Posterior cingulate gyrus (tissue), 11 donors: ENCODE results near the gene NAV2.

Experiments
- DNase-seq, 10 donors: peaks; one replicate each; pipeline versions ENCODE4 v3.0.0 to v3.0.0-alpha.2; 2020 to 2021; ENCODE audit warnings: mixed read lengths in 3 of 10
- intact Hi-C: fragments of 100-400 bp; cut with DNase I; formaldehyde crosslinking; loops from one replicate; pipeline ENCODE4 v1.15.1; 2023

Gene NAV2

DNA sequence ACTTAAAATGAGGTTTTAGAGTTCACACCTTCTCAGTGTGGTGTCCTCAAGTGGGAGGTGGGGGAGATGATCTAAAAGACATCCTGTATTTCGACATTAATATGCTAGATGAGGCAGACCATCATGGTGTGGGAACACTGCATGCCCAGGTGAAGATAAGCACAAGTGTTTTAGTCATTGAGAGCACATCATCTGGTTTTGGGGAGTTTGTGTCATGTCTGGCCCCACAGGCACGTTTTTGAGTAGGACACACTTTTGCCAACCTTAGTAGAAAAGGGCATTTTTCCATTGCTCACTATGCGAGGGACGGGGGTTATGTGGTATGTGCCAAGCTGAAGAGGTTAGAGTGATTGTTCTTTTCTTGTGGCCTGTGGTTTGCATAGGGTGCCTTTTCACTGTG, 258.3 kb downstream of the NAV2 start:
- intact Hi-C loops = no loop called here
- no peak for DNase-seq

DNA sequence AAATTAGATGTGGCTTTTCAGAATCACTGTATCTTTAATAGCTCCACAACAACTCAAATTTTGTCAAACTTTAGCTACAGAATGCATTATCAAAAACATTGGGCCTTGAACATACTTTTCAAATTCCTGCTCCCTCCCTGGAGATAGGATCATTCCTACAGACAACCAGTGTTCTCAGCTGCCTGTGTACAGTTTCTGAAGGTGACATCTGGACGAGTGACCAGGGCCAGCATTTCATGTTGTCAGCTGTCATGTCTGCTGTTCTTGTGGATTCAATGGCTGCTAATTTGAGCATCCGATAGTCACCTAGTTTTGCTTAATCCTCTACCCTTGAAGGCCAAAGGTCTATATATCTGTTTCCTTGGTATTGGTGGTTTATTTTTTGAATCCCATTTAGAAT, 259.5 kb downstream of the NAV2 start:
- intact Hi-C loops = no loop called here
- no peak for DNase-seq

DNA sequence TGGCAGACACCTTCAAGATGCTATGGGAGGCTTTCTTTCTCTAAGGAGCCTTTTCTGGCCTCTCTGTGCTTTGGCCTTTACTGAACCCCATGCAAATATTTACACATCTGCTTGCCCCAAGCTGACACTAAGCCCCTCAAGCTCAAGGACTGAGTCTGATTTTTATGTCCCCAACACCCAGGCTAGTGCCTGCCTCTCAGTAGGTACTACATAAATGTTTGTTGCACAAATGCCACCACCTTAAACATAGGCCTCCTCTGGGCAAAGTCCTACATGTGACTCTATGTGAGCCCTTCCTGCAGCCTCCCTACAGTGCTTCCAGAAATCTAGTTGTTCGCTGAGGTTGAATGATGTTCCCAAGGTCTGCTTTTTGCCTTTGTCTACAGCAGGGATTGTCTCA, 260.0 kb downstream of the NAV2 start:
- intact Hi-C loops = no loop called here
- DNase-seq = no peak

DNA sequence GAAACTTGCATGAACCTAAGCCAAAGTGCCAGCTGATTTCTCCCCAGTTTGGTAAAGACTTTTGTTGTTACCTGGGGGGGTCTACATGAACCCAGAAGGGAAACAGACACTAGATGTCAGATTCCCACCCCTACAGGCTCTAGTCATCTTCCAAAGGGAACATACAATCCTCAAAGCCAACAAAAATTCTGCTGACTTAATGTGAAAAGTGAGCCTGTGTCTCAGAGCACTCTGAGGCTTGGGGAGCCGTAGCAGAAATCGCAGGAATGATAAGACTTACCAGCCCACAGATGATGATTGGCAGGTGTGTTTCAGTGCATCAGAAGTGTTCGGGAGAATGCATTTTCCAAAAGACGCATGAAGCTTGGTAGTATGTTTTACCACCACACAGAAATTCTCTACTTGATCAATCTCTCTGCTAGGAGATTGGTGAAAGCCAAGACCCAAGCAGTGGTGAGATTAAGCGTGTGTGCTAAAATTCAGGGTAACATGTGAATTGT, 260.5 kb downstream of the NAV2 start:
- intact Hi-C loops = no loop called here
- no peak for DNase-seq

DNA sequence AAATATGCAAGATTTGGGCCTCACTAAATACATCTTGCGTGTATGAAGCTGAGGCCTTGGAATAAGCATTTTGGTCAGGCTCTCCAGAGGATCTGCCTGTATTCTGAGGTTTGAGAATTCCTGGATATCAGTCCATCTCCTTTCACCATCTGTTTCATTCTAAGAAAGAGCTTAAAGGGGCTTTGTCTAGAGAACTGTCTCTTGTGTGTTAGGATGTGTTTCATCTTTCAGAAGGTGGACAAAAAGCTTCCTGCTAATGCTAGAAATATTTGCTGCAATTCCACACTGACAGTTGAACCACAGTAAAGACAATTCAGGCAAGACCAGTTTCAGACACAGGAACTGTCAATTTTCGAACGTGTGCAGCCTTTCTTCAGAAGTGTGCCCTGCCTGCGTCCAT, 262.2 kb downstream of the NAV2 start:
- intact Hi-C loops = no loop called here
- DNase-seq = no peak

DNA sequence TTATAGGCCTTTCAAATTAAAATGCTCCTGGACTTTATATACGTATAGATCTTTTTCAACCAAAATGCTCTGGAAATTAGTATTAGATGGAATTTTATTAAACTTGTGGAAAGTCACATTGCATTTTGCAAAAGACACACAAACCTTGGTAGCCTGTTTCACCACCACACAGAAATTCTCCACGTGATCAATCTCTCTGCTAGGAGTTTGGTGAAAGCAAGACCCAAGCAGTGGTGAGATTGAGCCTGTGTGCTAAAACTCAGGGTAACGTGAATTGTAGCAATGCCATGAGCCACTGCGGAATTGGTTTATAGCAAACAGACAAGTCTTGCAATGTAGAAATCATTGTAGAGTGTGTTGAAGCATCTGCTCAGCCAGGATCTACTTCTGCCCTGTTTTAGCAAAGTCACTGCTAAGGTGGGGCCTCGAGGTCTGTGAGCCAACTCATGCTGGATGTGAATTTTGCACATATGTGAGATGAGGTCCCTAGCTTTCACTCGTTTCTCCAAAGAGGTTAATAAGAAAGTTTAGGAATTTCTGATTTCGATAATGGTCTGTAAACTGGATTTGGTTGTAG, 262.9 kb downstream of the NAV2 start:
- intact Hi-C loops = no loop called here
- DNase-seq = no peak

DNA sequence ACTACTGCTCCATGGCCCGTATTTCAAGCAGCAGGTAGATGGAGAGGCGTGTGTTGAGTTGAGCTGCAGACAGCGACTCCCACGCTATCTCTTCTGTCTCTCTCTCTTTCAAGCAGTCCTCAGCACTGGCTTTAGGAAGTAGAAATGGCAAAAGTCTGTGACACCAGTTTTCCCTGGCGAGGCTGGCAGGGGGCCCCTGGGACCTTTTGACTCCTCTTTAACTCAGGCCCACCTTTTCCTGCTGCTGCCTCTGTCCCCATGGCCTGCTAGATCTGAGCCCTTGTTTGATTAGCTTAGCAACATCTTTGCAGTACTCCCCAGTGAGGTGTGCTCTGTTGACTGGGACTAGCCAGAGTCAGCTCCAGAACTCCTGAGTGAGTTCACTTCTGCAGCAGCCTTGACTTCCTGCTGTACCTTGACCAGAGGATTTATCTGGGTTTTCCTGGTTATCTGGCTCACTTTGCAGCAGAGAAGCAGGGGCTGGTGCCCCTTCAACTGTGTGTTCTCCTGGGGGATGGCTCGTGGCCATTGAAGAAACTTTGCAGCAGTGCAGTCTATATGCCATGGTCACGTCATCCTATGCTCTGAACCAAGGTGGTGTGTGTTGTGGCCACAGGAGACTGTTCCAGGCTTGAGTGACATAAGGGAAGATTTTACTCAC, 263.8 kb downstream of the NAV2 start:
- intact Hi-C loops = no loop called here
- DNase-seq = no peak

DNA sequence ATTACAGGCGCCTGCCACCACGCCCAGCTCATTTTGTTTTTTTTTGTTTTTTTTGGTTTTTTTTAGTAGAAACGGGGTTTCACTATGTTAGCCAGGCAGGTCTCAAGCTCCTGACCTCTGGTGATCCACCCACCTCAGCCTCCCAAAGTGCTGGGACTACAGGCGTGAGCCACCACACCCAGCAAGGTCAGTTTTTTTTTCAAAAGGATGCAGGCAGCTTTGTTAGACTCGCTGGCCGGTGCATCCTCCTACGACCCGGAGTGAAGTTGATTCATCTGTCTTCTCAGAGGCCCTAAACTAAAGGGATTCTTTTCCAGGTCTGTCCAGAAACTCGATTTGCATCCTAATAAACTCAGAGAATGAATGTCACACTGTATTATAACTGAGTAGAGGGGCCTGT, 265.3 kb downstream of the NAV2 start:
- intact Hi-C loops = no loop called here
- DNase-seq = no peak

DNA sequence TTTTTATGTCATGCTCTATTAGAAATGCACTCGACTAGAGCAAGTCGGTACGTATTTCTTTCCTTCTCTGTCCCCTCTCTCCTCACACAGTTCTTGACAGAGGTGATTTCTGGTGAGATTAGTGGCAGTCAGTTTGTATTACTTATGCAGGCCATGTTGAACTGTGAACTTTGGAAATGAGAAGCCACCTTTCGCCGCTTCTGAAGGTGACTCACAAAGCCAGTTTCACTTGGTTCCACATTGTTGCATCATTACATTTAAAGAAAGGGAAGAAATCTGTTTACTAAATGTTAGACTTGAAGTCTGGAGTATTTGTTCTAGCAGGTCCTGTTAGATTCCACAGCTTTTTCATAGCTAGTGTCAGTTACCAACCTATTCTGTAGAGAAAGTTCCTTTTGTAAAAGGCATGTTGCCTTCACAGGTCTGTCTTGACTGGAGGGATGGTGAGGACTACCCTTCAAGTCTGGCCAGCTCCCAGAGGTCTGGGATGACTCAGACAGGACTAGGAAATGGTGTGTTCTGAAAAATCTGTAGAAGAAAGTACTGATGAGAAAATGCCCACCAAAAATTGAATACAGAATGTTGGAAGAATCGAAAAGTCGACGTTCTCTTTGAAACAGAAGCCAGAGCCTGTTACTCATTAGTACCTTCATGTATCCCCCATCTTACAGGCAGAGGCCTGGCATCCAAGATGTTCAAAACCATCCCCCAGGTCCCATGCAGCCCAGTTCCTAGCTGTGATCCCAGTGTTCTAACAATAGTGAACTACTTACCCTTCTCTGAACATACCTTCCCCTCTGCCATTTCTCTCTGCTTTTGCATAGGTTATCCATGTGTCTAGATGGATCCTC, 266.3 kb downstream of the NAV2 start:
- intact Hi-C loops = no loop called here
- peak in 1 of 10 donors; percentile 30 for DNase-seq

DNA sequence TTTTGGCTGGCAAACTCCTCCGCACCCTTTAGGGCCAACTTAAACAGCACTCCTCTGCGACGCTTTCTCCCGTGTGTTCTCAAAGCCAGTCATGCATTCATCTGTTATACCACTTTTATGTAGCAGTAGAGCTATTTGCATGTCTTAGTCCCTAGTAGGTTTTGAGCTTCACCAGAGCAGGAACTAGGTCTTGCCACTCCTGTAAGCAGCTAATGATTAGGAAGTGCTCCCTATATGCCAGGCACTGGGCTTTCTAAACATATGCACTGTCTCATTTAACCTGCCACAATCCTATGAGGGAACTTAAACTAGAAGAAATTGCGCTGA, 266.8 kb downstream of the NAV2 start:
- DNase-seq = no peak
- intact Hi-C loops = no loop called here

DNA sequence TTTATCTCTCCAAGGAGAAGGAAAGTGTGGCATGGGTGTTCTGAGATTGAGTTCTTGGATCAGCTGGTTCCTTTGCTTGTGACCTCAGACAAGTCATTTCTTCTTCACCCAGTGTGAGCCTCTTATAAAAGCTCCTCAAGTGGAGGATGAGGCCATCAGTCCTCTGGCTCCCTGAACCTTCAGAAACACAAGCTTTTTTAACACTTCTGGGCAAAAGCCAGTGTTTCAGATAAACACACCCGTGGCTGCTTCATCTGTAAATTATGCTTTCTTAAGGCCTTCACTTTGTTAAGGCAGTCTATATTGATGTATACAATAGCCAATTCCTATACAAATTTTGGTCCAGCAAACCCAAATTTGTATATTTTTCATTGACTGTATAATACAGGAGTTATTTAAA, 267.8 kb downstream of the NAV2 start:
- no peak for DNase-seq
- intact Hi-C loops = no loop called here

DNA sequence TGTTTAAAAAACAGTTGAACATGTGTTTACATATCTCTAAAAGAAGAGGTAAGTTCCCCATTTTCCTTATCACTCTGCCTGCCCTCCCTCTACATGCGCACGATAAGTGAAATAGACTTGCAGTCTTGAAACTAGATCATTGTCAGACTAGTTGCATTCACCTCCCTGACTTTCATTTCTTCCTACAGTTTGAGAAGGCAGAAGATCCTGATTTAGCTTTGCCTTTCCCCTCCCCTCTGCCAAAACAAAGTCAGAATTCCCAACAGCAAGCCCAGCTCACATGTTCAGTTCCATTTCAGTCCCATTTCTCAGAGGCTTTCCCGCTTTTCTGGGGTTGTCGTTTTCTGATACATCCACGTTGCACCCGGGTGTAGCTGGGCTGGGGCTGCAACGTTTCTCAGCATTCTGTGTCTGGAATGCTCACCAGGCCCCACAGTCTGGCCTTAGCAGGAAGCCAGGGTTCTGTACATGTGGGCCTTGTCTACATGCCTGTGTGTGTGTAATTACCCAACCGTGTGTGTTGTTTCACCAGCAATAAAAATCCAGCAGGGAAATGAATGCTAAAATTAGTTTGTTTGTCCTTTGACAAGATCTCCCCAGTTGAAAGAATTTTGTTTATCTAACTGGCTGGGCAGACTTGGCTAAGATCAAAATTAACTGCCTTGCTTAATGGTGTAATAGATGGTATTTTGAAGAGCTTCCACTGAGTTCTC, 268.5 kb downstream of the NAV2 start:
- intact Hi-C loops = no loop called here
- DNase-seq = no peak

DNA sequence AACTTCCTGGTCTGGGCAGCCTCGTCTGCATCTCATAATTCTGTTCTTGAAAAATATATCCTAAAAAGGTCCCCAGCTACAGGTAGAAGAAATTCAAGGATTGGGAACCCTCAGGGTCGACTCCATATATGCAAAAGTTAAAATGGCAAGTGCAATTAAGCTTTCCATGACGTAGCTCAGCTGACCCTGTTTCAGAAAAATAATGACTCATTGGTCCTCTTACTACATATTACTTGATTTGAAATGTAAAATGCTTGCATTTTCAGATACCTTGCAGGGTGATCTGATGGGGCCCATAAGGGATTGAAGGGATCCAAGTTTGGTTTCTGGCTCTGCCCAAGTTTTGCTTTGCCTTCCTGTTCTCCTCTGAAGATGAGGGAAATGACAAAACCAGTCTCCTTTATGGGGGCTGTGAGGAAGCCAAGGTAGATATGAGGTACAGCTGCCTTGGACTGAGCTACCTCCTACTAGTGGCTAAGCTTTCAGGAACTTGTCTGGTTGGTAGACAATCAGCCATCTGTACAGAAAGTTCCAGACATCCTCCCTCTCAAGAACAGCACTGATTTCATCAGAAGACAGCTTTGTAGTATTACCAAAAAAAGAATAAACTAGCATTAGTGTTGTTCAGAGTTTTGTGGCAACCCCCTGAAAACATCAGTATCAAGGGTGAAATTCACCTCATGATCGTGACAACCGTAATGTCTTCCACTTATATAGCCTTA, 270.3 kb downstream of the NAV2 start:
- no peak for DNase-seq
- intact Hi-C loops = no loop called here

DNA sequence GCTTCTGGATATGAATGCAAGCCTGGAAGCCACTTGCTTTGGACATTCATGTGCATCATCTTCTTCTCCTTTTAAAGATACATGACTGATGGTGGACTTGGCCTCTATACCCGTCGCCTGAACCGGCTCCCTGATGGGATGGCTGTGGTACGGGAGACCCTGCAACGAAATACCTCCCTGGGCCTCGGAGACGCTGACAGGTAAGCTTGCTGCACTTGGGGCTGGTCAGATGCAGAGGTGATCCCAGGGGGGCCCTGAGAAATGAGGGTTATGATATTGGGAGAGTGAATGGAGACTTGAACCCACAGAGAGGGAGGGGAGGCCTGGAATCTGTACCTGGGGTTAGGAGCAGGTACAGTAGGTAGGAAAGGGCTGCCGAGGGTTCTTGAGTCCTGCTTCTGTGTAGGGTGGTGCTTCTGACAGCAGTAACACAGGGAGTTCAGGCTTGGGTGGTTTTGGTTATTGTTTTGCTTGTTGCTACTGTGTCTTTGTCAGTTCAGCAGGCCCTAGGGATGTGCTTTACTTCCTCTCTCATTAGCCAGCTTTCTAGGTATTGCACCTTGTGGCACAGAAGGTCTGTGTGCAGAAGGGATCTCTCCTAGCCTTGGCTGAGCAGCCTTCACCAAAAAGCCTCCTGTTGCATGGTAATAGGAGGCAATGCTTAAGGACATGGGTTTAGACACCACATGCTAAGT, 271.6 kb downstream of the NAV2 start:
- peak in 1 of 10 donors; percentile 83 for DNase-seq
- intact Hi-C loops = no loop called here

DNA sequence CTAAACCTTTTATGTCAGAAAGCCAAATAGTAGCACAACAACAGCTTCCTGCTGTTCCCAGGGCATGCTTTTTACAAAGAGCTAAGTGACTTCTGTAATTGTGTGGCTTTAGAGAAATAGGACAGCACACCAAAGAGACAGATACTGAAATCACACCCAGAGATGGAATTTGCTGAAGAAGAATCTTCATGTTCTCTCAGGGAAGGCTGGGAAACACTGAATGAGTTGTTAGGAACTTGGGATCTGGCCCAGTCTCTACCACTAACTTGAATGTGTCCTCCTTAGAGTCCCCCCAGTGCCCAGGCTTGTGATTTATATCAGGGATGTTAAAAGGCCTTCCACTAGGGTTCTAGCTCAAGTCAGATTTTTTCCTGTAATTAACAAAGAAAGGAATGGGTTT, 272.5 kb downstream of the NAV2 start:
- intact Hi-C loops = no loop called here

DNA sequence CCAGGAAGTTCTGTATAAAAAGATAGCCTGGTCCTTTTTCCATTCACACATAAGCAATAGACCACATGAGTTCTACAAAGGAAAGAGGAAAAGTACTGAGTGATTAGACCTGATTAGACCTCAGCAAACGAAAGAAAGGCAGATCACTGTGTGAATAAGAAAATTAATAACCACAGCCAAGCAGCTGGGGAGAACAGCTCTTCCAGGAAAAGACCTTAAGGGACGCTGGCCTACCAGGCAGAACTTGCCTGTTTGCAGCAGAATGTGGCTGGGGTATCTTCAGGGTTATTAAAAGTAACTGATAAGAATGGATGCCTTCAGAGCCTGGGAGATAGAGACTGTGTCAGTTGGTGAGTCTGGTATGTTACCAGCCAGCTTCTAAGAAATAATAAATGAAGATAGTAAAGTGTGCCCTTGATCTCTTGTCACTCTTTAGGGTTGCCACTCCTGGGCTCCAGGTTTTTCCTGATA, 274.7 kb downstream of the NAV2 start:
- no peak for DNase-seq
- intact Hi-C loops = no loop called here

More for the DNA sequence above, 272.5 kb downstream of the NAV2 start:
- no peak for DNase-seq

DNA sequence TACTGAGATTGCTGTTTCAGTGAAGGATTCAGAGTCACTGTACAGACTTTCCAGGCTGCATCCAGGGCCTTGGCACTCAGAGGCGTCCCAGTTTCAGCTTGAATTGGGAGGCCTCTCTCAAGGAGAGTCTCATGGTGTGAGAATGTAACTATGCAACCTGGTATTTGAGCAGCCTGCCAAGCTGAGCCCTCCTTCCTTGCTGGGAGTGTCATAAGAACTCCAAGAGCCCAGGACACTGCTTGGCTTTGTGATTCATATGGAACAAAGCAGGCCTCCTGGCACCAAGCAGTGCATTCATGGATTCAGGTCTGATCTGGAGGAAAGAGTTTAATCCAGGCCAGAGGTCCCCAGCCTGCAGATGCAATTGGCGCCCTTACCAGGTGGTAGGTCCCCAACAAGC, 276.0 kb downstream of the NAV2 start:
- DNase-seq = peak in 7 of 10 donors; percentile 19 to 82 (median 46)
- intact Hi-C loops = no loop called here

DNA sequence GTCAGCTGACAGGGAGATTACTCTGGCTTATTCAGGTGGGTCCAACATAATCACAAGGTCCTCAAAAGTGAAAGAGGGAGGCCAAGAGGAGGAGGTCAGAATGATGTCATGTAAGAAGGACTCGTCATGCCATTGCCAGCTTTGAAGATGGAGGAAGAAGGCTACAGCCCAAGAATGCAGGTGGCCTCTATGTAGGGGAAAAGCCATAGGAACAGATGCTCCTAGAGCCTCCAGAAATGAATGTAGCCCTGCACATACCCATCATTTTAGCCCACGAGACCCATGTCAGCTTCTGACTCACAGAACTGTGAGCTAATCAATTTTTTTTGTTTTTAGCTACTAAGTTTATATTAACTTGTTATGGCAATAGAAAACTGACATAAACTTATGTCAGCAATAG, 276.6 kb downstream of the NAV2 start:
- DNase-seq = no peak
- intact Hi-C loops = no loop called here

DNA sequence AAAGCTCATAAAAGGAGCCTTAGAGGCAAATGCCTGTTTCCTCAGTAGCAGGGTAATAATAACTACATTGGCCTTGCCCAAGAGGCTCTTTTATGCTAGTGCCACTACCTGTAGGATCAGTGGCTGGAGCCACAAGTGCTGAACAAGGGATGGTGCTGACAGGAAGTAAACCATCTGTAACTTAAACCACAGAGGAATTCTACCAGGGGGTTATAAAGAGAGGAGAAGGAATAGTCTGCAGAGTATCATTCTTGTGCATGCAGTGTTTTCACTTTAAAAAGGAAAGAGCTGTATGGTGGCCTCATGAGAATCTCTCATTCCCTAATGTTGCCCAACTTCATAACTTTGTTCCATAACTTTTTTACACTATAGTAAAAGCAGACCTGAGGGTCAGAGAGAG, 279.5 kb downstream of the NAV2 start:
- intact Hi-C loops = no loop called here
- DNase-seq = no peak

DNA sequence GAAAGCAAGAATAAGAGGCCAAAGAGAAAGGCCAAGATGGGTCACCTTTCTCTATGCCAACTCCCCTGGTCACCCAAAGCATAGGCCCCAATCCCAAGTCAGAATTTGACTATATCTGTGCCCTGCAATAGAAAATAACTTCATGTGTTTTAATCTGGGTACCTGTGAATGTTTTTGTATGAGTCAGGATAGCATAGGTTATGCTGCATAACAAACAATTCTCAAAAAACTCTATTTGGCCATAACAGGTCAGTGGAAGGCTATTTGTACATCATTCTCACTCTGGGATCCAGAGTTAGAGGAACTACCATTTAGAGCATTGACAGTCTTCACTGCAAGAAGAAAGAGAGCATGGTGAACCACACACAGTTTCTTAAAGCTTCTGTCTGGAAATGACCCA, 280.4 kb downstream of the NAV2 start:
- DNase-seq = no peak
- intact Hi-C loops = no loop called here
